GM21423 (cell line): ENCODE results near the gene COX20.

Source experiments
- ATAC-seq: cut with Tn5 transposase; IDR thresholded peaks from one replicate; pipeline ENCODE4 v1.9.1; 2021; ENCODE audit warnings: mild to moderate bottlenecking, moderate library complexity; ENCODE audit not compliant: unreplicated experiment

The COX20 gene

DNA sequence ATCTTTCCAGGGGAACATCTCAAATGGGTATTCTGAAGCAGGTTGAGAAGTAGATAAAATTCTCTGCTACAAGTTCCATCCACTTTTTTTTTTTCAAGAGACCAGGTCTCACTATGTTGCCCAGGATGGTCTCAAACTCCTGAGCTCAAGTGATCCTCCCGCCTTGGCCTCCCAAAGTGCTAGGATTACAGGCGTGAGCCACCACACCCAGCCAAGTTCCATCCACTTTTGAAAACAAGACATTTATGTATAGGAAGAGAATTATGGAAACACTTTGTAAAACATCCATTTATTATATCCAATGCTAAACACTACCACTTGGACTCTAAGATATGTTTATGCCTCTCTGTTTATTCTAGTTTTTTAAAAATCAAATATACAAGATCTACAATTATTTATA, 15.4 kb downstream of the COX20 start:
- no peak for ATAC-seq

DNA sequence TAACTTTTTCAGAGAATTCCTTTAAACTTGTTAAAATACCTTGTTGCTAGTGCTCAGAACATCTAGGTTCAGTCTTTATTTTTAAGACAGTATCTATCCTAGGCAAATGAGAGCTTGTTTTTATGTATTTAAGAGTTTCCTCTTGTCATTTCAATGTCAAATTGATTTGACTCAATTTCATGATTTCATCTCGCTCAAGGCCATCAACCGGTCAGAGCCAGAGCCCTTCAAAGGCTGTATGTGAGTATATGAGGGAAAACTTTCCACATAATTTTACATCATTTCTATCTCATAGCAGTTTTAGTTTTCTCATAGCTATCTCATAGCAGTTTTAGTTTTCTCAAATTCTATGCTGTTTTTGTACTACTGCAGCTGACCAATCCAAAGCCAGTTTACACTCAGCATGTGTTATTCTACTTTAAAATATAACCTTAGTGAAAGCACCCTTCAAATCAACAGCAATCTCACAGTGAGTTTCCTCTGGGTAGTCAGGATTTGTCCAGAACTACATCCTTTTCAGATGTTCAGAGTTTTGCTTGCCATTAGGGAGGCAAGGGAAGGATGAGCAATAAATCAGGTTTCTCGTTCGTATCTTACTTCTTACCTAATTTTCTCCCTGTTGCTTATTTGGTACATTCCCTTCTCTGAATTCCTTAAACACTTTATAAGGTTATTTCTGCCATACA, 16.2 kb downstream of the COX20 start:
- ATAC-seq: no peak

DNA sequence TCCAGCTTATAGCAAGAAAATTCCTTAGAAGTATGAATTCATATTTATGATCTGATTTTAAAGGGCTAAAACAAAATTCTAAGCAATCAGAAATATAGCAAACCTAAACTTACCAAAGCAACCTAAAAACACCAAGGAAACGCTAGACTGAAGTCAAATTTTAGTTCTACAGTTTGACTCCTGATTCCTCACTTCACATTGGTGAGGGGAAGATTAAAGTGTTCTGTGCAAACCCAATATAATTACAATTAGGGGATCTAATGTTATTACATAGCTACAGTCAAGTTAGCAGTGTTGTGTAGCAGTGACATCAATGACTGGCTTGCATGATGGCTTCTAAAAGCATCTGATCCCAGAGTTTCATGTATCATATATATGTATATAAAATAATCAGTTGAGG, 17.2 kb downstream of the COX20 start:
- ATAC-seq: no peak

GRCh38 chr1:244854166-244854565, 18.7 kb downstream of the COX20 start:
- ATAC-seq: no peak

- ATAC-seq: no peak
Observed at GRCh38 chr1:244854865-244855578, 19.6 kb downstream of the COX20 start.

- ATAC-seq: no peak
Observed at GRCh38 chr1:244857761-244858160, 22.3 kb downstream of the COX20 start.

DNA sequence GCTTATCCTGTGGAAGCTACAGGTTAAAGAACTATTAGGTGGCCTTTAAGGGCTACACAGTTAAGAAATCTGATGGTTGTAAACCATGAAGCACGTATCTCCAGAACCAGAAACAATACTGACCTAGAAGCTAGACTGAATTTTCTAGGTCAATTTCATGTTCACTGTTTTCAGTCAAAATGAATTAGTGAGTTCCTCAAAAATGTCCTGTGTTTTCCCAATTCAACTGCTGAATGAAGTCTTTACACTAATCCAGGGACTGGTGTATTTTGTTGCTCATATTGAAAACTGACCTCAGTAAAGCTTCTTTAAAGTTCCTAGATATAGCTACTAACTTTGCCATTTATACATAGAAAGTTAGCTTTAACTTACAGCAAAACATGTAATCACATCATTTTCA, 22.9 kb downstream of the COX20 start:
- ATAC-seq: no peak

- no peak for ATAC-seq
Observed at GRCh38 chr1:244860078-244860477, 24.6 kb downstream of the COX20 start.

- no peak for ATAC-seq
Observed at GRCh38 chr1:244860914-244861610, 25.6 kb downstream of the COX20 start.

DNA sequence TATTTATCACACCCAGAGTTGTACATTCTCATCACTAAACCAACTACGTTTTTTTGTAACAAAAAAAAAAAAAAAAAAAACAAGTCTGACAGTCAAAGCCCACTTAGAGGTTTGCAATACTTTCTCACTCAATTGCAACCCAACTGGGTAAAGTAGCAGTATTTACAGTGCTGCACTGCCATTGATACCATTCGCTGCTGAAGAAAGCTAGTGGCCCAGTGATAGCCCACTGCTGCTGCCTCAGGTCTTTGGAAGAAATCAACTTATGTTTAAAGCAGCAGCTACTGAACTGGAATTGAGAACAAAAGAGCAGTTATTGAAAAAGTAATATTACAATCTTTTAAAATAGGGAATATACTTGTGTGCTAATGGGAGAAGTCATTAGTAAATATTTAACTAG, 26.2 kb downstream of the COX20 start:
- no peak for ATAC-seq

DNA sequence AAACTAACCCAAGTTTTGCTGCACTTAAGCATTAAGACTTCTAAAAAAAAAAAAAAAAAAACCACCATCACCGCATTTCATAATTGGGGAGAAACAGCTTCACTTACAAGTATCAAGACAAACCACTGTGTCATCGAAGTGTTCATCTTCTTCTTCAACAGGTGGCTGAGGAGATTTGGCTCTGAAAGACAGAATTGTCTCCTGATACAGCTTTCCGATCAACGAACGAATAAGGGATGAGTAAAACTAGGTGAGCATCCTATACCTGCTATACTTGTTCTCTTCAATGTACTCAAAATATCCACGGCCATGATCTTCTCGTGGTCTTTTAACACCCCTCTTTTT, 26.9 kb downstream of the COX20 start:
- ATAC-seq: no peak

DNA sequence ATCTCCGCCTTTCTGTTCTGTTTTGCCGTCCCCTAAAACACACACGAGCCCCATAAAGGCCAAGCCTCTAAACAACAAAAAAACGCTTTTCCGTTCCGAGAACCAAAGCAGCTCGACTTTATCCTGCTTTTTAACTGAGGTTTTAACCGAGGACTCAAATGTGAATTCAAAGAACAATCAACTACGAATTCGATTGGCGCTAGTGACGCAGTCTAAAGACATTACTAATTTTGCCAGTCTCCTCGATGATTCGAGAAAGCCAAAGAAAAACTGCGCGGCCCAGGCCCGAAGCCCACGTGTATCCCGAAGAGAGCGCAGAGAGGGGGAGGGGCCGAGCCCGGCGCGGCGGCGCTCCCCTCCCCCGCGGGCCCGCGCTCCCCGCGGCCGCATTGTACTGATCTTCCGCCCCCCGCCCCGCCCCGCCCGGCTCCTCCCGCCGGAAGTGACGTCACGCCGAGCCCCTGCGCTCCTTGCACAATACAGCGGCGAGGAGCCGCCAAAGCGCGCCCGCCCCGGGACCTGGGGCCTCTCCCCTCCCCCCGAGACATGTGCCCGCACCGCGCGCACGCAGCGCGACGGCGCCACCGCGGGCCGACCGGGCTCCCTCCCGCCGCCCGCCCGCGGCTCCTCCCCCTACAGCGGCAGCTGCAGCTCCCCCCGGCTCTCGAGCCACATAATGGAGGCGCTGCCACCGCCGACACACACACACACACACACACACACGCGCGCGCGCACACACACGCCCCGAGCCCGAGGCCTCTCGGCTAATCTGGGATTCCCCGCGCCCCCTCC, 27.4 kb downstream of the COX20 start:
- ATAC-seq: peak; percentile 60

- ATAC-seq: peak; percentile 4
Observed at GRCh38 chr1:244863491-244864252, 28.2 kb downstream of the COX20 start.

DNA sequence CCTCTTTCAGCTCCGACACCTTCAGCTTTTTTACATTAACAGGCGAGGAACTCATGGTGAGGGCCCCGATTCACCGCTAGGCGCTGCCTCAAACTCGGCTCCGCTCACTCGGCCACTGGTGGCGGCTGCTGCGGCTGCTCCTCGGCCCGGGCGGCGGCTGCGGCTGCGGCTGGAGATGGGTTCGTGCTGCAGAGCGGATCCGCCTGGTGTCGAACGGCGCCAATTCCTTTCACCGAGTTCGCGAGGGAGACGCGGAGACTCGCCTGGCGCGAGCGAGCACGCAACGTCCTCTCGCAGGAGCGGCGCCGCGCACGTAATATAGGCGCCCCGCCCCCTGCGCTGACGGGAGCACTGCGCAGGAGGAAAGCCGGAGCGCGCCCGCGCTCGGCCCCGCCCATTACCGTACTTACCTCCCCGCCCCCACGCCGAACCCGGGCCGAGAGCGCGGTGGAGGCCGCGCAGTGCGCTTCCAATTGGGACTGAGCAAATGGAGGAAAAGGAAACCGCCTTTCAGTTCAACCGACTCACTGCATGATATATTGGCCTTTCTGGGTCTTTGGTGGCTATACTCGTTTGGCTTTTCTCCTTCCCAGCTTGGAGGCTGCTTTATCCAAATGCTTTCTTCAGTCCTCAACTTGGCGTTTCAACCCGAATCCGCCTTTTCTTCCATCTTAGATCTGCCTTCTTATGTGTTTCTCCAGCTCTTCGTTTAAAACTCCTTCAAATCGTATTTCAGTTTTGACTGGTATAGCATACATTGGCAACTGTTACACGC, 29.0 kb downstream of the COX20 start, which contains the start of gene HNRNPU:
TSS of gene HNRNPU (minus strand) at position 291 of the 775 bp plus-strand sequence. CDS start at position 55, 236 bp downstream.
- ATAC-seq: peak; percentile 57

GRCh38 chr1:244865028-244865371, 29.5 kb downstream of the COX20 start:
- no peak for ATAC-seq

DNA sequence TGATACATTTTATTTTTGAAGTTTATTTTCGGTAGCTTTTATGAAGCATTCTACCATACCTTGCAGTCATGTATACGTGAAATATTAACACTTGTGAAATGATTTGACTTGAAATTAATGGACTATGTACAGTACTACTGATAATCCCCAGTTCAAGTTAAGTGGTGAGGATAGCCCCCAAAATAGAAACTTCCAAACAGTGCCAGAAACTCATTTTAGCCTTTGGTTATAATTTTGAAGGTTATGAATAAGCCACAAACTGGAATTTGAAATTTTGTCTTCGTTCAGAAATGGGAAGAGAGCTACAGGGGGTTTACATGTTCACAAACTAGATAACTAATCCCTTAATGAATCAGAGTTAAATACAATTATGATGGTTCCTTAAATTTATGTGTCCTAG, 30.4 kb downstream of the COX20 start:
- ATAC-seq: no peak

GRCh38 chr1:244866355-244866754, 30.9 kb downstream of the COX20 start:
- ATAC-seq: no peak

DNA sequence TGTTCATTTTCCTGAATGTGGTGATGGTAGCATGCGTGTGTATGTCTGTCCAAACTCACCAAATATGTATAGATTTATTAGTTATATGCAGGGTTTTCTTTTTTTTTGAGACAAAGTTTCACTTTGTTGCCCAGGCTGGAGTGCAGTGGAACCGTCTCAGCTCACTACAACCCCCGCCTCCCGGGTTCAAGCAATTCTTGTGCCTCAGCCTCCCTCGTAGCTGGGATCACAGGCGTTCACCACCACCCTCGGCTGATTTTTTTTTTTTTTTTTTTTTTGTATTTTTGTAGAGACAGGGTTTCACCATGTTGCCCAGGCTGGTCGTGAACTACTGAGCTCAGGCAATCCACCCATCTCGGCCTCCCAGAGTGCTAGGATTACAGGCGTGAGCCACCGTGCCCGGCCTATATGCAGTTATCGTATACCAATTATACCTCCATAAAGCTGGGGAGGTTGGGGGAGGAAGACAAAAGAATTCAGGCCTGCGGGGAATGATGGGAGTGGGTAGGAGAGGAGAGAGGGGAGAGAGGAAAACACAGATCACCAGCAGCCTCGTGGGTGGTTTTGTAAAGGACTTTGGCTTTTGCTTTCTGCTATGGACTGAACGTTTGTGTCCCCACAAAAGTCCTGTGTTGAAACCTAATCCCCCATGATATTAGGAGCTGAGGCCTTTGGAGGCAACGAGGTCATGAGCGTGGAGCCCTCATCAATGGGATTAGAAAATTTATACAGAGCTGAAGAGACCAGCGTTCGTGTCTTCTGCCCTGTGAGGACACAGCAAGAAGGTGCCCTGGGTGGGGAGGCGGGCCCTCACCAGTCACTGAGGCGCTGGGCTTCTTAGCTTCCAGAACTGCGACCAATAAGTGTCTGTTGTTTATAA, 33.3 kb downstream of the COX20 start:
- no peak for ATAC-seq

DNA sequence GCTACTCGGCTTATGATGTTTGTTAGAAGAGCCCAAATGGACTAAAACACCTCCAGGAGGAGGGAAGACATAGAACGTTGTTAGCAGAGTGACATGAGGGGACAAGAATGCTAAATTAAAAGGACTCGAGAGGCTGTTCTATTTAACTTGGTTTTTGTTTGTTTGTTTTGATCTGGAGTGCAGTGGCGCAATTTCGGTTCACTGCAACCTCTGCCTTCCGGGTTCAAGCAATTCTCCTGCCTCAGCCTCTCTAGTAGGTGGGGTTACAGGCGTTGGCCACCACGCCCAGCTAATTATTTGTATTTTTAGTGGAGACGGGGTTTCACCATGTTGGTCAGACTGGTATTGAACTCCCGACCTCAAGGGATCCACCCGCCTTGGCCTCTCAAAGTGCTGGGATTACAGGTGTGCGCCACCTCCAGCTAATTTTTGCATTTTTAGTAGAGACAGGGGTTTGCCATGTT, 33.9 kb downstream of the COX20 start:
- ATAC-seq: no peak
